ENCODE measurements around the gene TRIP4.

GRCh38 chr15:64485796-64486195, 98.2 kb downstream of the TRIP4 start:
- no peak for TF ChIP-seq CTCF (IDR thresholded peaks at IDR 0.05; ENCODE audit: control extremely low read depth in 1 of 3, insufficient read depth in 1 of 3, low read depth in 1 of 3, low read length in 3 of 3)
- TF ChIP-seq EP300 (IDR thresholded peaks at IDR 0.05; ENCODE audit: borderline replicate concordance in 1 of 2, low read depth in 2 of 2, low read length in 2 of 2) = no peak
- TF ChIP-seq HDAC2 (IDR thresholded peaks at IDR 0.05; ENCODE audit: borderline replicate concordance in 1 of 2, low read depth in 2 of 2, low read length in 2 of 2) = no peak
- TF ChIP-seq MAX (IDR thresholded peaks at IDR 0.05) = no peak
- no peak for TF ChIP-seq RXRA (IDR thresholded peaks at IDR 0.05; ENCODE audit: insufficient read depth, low read depth, low read length)
- TF ChIP-seq ZNF274 (IDR thresholded peaks at IDR 0.05; ENCODE audit: borderline replicate concordance, extremely low read depth, low read length) = no peak
- TF ChIP-seq HDAC6 (IDR thresholded peaks at IDR 0.05; ENCODE audit: low read depth, low read length) = no peak
- no peak for TF ChIP-seq EZH2 (IDR thresholded peaks at IDR 0.05; ENCODE audit: low read depth, low read length, severe bottlenecking)
- TF ChIP-seq GABPA (IDR thresholded peaks at IDR 0.05; ENCODE audit: borderline replicate concordance, insufficient read depth, low read length) = no peak
- TF ChIP-seq SP4 (IDR thresholded peaks at IDR 0.05; ENCODE audit: low read length) = no peak
- TF ChIP-seq TAF1 (IDR thresholded peaks at IDR 0.05; ENCODE audit: low read depth, low read length) = no peak
- no peak for TF ChIP-seq POLR2A (IDR thresholded peaks at IDR 0.05; ENCODE audit: control extremely low read depth in 1 of 2, low read depth in 2 of 2, low read length in 2 of 2)
- no peak for TF ChIP-seq KDM4A (IDR thresholded peaks at IDR 0.05; ENCODE audit: low read depth, low read length, severe bottlenecking)
